NCI-H2196 (cell line): ENCODE measurements around the gene PYCARD.
"Not testable (repeated sequence)": the region's sequence is repeated elsewhere in the genome, so short reads cannot be mapped to it uniquely, and the experiment has no call there.

Experiments
- DNase-seq: peaks from one replicate; lab custom pipeline; 2025; ENCODE audit not compliant: unreplicated experiment; lab: John Stamatoyannopoulos, UW

The PYCARD gene

DNA sequence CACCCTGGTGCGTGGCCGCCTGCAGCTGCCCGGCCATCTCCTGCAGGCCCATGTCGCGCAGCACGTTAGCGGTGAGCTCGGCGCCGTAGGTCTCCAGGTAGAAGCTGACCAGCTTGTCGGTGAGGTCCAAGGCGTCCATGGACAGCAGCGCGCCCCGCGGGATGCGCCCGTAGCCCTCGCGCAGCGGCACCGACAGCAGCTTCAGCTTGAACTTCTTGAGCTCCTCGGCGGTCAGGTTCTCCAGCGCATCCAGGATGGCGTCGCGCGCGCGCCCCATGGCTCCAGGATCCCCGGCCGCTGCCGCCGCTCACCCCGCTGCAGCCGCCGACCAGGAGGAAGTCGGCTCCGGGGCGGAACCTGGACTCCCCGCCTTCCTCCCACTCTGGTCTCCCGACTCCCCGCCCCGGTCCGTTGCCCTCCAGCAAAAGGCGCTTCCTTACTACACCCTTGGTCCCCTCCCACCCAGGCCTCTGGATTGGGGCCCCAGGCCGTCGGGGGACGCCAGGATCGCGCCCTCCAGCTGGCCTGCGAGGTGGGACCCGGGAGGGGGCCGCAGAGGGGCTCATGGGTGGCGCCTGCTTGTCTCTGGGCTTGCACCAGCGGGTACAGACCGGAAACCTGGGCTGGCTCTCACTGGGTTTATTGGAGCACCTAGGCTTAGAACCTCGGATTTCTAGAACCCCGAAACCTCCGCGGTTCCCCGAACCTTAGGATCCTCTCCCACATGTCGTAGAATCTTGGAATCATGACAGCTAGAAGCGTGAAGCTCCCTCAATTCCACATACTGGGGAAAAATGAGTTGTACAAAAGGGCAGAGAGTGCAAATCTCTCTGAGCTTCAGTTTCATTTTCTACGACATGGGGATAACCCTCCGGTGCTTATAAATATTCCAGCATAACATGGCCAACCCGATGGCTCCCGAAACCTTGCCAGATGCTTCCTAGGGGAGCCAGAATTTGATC is at the start of gene PYCARD:
Gene PYCARD, minus strand, starts transcription at position 347 of the 962 bp plus-strand sequence. Its CDS starts 70 bp downstream, at position 277.
- no peak for DNase-seq

DNA sequence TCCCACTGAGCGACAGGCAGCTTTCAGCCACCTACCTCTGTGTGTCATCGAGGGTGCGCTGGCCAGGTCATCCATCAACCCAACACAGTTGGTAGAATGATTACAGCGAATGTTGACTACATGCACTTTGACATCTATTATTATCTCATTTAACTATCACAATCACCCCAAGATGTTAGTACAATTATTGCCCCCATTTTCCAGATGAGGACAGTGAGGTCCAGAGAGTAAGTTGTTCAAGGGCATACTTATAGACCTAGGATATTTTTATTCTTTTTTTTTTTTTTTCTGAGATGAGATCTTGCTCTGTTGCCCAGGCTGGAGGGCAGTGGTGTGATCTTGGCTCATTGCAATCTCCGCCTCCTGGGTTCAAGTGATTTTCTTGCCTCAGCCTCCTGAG is 48.9 kb upstream of the PYCARD start:
- no peak for DNase-seq

GRCh38 chr16:31250782-31251384 is 48.3 kb upstream of the PYCARD start:
- no peak for DNase-seq

- DNase-seq: no peak
Measured at GRCh38 chr16:31248344-31248743, 45.8 kb upstream of the PYCARD start.

DNA sequence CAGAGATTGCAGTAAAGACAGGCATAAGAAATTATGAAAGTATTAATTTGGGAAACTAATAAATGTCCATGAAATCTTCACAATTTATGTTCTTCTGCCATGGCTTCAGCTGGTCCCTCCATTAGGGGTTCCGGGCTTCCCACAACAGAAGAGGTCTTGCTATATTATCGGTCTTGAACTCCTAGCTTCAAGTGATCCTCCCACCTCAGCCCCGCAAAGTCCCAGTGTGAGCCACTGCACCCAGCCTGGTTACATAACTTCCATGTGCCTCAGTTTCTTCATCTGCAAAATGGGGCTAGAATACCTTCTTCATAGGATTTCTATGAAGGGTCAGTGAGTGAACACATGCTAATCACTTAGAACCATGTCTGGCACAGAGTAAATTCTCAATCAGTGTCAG is 43.7 kb upstream of the PYCARD start:
- DNase-seq: no peak

DNA sequence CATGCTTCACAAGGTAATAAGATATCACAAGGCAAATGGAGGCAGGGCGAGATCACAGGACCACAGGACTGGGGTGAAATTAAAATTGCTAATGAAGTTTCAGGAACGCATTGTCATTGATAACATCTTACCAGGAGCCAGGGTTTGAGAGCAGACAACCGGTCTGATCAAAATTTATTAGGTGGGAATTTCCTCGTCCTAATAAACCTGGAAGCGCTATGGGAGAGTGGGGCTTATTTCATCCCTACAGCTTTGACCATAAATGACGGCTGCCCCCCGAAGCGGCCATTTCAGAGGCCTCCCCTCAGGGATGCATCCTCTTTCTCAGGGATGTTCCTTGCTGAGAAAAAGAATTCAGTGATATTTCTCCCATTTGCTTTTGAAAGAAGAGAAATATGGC is 43.0 kb upstream of the PYCARD start:
- not testable (repeated sequence) for DNase-seq

DNA sequence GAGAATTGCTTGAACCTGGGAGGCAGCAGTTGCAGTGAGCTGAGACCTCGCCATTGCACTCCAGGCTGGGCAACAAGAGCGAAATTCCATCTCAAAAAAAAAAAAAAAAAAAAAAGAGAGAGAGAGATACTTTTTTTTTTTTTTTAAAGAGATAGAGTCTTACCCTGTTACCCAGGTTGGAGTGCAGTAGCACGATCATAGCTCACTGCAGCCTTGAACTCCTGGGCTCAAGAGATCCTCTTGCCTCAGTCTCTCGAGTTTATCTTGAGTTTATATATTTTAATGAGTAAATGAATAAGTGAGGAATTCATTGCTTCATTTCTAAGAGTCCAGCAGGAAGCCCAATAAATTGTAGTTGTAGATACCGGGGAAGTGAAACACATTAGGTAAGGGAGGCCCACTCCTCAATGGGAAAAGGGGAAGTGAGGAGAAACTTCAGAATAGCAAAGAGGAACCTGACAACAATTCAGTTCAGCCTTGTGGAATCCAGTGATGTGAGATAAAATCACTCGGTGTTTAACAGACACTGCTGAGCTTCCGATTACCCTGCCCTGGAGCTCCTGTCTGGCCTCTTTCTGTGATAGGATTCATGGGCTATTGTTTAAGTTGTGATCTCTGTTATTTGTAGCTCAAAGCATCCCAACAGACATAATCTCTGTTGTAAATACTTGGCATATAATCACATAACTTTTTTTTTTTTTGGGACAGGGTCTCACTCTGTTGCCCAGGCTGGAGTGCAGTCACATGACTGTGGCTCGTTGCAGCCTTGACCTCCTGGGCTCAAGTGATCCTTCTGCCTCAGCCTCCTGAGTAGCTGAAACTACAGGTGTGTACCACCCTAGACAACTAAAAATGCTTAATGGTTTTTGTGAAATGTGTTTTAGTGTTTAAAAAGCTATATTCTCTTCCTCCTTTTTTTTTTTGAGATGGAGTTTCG is 41.4 kb upstream of the PYCARD start:
- DNase-seq: no peak

- DNase-seq: no peak
Measured at GRCh38 chr16:31242206-31242605, 39.6 kb upstream of the PYCARD start.

DNA sequence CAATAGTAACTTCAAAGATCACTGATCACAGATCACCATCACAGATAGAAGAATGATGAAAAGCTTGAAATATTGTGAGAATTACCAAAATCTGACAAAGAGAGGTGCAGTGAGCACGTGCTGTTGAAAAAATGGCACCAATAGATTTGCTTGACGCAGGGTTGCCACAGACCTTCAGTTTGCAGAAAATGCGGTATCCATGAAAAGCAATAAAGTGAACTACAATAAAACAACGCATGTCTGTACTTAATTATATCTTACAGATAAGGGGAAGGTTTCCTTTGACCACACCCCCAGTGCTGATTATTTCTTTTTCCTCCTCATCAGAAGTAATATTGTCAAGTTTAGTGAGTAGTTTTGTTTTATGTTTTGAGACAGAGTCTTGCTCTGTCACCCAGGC is 35.5 kb upstream of the PYCARD start:
- DNase-seq: no peak

DNA sequence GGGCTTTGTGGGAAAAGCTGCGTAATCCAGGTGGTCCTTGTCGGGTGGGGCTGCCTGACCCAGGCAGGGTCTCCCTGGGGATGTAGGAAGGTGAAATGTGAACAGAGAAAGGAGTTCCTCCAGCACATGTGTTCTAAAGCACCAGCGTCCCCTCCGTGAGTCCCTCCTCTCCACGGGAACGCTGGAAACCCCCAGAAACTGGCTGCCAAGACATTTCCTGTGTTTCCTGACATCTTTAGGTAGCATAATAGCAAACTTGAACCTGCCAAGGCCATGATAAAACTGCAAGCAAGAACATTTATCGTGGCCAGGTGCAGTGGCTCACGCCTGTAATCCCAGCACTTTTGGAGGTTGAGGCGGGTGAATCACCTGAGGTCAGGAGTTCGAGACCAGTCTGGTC is 26.9 kb upstream of the PYCARD start:
- DNase-seq: no peak

GRCh38 chr16:31228206-31228605 is 25.6 kb upstream of the PYCARD start:
- DNase-seq: no peak

DNA sequence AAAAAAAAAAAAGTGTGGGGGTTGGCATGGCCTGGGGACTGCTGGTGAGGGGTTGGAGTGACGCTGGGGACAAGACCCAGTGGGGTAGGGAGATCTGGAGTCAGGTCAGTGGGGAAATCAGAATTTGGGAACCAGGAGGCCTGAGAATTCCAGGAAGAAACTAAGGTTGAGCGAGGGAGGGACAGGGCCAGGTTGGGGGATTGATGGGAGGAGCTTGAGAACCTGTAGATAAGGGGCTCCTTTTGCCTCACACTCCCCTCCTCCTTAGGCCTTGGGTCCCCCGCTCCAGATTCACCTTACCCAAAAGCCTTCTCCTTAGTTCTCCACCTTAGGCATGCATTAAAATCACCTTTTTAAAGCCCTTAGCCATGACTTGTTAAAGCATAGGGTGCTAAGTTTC is 22.6 kb upstream of the PYCARD start:
- DNase-seq: no peak

DNA sequence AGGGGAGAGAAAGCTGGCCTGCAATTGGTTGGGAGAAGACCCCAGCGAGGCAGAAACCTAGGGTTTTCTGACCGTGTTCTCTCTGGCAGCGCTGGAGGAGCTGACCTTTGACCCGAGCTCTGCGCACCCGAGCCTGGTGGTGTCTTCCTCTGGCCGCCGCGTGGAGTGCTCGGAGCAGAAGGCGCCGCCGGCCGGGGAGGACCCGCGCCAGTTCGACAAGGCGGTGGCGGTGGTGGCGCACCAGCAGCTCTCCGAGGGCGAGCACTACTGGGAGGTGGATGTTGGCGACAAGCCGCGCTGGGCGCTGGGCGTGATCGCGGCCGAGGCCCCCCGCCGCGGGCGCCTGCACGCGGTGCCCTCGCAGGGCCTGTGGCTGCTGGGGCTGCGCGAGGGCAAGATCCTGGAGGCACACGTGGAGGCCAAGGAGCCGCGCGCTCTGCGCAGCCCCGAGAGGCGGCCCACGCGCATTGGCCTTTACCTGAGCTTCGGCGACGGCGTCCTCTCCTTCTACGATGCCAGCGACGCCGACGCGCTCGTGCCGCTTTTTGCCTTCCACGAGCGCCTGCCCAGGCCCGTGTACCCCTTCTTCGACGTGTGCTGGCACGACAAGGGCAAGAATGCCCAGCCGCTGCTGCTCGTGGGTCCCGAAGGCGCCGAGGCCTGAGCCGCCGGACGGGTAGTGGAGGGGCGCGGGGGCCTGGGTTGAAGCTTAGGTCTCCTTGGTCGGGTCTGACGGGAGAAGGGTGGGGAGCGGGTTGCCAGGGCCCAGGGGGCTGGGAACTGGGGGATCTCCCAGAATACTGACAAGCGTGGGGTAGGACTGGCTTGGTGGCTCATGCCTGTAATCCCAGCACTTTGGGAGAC is 21.8 kb upstream of the PYCARD start:
- no peak for DNase-seq

DNA sequence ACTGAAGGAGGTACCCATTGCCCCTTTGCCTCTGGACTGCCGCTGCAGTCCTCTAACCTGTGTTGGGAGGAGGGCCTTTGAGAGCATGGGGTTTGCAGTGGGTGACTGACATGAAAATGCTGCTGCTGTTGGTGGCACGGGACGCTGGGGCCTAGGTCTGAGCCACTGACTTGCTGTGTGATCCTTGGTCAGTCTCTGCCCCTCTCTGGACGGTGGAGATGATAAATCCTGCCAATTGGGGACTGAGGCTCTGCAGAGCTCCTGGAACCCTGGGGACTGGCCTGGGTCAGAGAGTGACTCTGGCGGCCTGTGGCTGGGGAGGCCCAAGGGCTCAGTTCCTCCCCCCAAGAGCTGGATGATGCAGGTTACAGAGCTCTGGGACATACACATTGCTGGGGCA is 20.5 kb upstream of the PYCARD start:
- no peak for DNase-seq

GRCh38 chr16:31221357-31222160 is 19.0 kb upstream of the PYCARD start:
- no peak for DNase-seq

- DNase-seq: no peak
Measured at GRCh38 chr16:31219154-31219741, 16.7 kb upstream of the PYCARD start.

- DNase-seq: no peak
Measured at GRCh38 chr16:31217136-31217530, 14.6 kb upstream of the PYCARD start.

- no peak for DNase-seq
Measured at GRCh38 chr16:31216422-31217135, 14.0 kb upstream of the PYCARD start, which contains the start of gene PYDC1. PYDC1 (minus strand) TSS chr16:31217135; CDS start chr16:31217028, 107 bp downstream.
